ENCODE data around the gene THYN1. TPM values are rescaled to one million over a fixed set of nuclear protein-coding genes. Genes with fewer than 3 reads are reported as not detected.

THYN1 gene
- total and polyA plus RNA-seq, 2 of the 13 experiments (the other 11 are each of a cell fraction or from before 2014, with no cell fraction given) = 36.1 to 87.6 TPM

DNA sequence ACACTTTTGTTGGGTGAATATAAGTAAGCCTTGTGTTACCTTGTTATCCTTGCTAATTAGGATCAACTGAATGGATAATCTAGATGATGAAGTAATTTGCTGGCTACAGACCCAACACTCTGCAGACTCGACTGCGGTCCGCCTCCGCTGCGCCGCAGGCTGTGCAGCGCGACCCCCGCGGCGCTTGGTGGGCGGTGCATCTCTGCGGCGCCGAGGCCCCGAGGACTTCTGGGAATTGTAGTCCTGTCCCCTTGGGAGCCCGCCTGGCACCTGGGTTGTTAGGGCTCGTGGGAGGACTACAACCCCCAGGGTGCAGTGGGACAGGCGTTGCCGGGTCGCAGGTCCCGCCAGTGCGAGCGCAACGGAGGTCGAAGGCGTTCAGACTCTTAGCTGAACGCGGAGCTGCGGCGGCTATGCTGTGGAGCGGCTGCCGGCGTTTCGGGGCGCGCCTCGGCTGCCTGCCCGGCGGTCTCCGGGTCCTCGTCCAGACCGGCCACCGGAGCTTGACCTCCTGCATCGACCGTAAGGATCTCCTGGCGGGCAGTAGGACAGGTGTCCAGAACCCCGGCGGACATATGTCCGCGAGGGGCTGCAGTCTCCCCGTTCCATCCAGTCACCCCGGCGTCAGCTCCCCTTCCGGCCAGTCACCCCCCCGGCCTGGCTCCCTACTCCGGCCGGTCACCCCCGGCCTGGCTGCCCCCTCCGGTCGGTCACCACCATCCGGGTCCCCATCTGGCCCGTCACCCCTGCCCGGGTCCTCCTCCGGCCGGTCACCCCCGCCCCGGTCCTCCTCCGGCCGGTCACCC, at the start of gene THYN1, which contains the start of gene ACAD8 (continued):
- TF ChIP-seq, protein P1, sequence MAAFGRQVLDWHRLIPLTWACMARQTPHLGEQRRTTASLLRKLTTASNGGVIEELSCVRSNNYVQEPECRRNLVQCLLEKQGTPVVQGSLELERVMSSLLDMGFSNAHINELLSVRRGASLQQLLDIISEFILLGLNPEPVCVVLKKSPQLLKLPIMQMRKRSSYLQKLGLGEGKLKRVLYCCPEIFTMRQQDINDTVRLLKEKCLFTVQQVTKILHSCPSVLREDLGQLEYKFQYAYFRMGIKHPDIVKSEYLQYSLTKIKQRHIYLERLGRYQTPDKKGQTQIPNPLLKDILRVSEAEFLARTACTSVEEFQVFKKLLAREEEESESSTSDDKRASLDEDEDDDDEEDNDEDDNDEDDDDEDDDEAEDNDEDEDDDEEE (CRISPR knock-in tag; IDR thresholded peaks at IDR 0.05) = 0 out of 2 replicates have a peak, but pooled peaks have one; percentile 51
- TF ChIP-seq ZNF816 (CRISPR knock-in tag; IDR thresholded peaks at IDR 0.05; ENCODE audit: borderline replicate concordance) = no peak; the same call in 1 of the 2 replicates
- no peak for TF ChIP-seq ZNF382 (CRISPR knock-in tag; IDR thresholded peaks at IDR 0.05; ENCODE audit: borderline replicate concordance)
- TF ChIP-seq, protein P2, sequence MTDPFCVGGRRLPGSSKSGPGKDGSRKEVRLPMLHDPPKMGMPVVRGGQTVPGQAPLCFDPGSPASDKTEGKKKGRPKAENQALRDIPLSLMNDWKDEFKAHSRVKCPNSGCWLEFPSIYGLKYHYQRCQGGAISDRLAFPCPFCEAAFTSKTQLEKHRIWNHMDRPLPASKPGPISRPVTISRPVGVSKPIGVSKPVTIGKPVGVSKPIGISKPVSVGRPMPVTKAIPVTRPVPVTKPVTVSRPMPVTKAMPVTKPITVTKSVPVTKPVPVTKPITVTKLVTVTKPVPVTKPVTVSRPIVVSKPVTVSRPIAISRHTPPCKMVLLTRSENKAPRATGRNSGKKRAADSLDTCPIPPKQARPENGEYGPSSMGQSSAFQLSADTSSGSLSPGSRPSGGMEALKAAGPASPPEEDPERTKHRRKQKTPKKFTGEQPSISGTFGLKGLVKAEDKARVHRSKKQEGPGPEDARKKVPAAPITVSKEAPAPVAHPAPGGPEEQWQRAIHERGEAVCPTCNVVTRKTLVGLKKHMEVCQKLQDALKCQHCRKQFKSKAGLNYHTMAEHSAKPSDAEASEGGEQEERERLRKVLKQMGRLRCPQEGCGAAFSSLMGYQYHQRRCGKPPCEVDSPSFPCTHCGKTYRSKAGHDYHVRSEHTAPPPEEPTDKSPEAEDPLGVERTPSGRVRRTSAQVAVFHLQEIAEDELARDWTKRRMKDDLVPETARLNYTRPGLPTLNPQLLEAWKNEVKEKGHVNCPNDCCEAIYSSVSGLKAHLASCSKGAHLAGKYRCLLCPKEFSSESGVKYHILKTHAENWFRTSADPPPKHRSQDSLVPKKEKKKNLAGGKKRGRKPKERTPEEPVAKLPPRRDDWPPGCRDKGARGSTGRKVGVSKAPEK (CRISPR knock-in tag; IDR thresholded peaks at IDR 0.05; ENCODE audit: borderline replicate concordance) = no peak
- no peak for TF ChIP-seq MYNN (CRISPR knock-in tag; IDR thresholded peaks at IDR 0.05; ENCODE audit: low read depth)
- TF ChIP-seq ZNF75D (CRISPR knock-in tag; IDR thresholded peaks at IDR 0.05; ENCODE audit: borderline replicate concordance) = no peak
- TF ChIP-seq MAFF (IDR thresholded peaks at IDR 0.05; ENCODE audit: low read depth, low read length) = no peak
- TF ChIP-seq, protein P3, sequence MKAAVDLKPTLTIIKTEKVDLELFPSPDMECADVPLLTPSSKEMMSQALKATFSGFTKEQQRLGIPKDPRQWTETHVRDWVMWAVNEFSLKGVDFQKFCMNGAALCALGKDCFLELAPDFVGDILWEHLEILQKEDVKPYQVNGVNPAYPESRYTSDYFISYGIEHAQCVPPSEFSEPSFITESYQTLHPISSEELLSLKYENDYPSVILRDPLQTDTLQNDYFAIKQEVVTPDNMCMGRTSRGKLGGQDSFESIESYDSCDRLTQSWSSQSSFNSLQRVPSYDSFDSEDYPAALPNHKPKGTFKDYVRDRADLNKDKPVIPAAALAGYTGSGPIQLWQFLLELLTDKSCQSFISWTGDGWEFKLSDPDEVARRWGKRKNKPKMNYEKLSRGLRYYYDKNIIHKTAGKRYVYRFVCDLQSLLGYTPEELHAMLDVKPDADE (CRISPR knock-in tag; IDR thresholded peaks at IDR 0.05) = no peak
- TF ChIP-seq PHF8 (CRISPR knock-in tag; IDR thresholded peaks at IDR 0.05) = peak; percentile 85
- TF ChIP-seq, protein P4, sequence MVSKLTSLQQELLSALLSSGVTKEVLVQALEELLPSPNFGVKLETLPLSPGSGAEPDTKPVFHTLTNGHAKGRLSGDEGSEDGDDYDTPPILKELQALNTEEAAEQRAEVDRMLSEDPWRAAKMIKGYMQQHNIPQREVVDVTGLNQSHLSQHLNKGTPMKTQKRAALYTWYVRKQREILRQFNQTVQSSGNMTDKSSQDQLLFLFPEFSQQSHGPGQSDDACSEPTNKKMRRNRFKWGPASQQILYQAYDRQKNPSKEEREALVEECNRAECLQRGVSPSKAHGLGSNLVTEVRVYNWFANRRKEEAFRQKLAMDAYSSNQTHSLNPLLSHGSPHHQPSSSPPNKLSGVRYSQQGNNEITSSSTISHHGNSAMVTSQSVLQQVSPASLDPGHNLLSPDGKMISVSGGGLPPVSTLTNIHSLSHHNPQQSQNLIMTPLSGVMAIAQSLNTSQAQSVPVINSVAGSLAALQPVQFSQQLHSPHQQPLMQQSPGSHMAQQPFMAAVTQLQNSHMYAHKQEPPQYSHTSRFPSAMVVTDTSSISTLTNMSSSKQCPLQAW (CRISPR knock-in tag; IDR thresholded peaks at IDR 0.05) = peak; percentile 51; the same call in 1 of the 2 replicates
- peak; percentile 83; the same call in 2 of the 3 replicates for TF ChIP-seq MXI1 (IDR thresholded peaks at IDR 0.05; ENCODE audit: borderline replicate concordance, low read depth, low read length)
- no peak; the same call in 1 of the 2 replicates for TF ChIP-seq CHD2 (IDR thresholded peaks at IDR 0.05; ENCODE audit: low read depth, low read length)
- peak; percentile 67 for TF ChIP-seq XRCC5 (optimal IDR thresholded peaks at IDR 0.05; ENCODE audit: low read length)
- 0 out of 2 replicates have a peak, but pooled peaks have one; percentile 56 for TF ChIP-seq ZNF235 (CRISPR knock-in tag; IDR thresholded peaks at IDR 0.05; ENCODE audit: borderline replicate concordance)
- peak; percentile 56; the same call in 1 of the 2 replicates for TF ChIP-seq ZSCAN31 (CRISPR knock-in tag; IDR thresholded peaks at IDR 0.05; ENCODE audit: low read depth)
- no peak for TF ChIP-seq ZKSCAN5 (CRISPR knock-in tag; IDR thresholded peaks at IDR 0.05)
- TF ChIP-seq SKI (IDR thresholded peaks at IDR 0.05; ENCODE audit: partially characterized antibody) = peak; percentile 50
- TF ChIP-seq, protein P5, sequence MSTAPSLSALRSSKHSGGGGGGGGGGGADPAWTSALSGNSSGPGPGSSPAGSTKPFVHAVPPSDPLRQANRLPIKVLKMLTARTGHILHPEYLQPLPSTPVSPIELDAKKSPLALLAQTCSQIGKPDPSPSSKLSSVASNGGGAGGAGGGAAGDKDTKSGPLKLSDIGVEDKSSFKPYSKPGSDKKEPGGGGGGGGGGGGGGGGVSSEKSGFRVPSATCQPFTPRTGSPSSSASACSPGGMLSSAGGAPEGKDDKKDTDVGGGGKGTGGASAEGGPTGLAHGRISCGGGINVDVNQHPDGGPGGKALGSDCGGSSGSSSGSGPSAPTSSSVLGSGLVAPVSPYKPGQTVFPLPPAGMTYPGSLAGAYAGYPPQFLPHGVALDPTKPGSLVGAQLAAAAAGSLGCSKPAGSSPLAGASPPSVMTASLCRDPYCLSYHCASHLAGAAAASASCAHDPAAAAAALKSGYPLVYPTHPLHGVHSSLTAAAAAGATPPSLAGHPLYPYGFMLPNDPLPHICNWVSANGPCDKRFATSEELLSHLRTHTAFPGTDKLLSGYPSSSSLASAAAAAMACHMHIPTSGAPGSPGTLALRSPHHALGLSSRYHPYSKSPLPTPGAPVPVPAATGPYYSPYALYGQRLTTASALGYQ (CRISPR knock-in tag; IDR thresholded peaks at IDR 0.05) = no peak
